SKM-1 (cell line): ENCODE data around the gene MYH6.

Source experiments
- DNase-seq: peaks from one replicate; lab custom pipeline; 2025; ENCODE audit not compliant: unreplicated experiment; lab: John Stamatoyannopoulos, UW

Gene MYH6

GRCh38 chr14:23360496-23360895 lies 47.6 kb downstream of the MYH6 start:
- no peak for DNase-seq

GRCh38 chr14:23359722-23360447 lies 48.2 kb downstream of the MYH6 start:
- no peak for DNase-seq

GRCh38 chr14:23359167-23359626 lies 48.9 kb downstream of the MYH6 start:
- DNase-seq: no peak

GRCh38 chr14:23358553-23359166 lies 49.4 kb downstream of the MYH6 start:
- no peak for DNase-seq

- DNase-seq: no peak
Observed at GRCh38 chr14:23358042-23358441, 50.0 kb downstream of the MYH6 start.

- DNase-seq: no peak
Observed at GRCh38 chr14:23357261-23357660, 50.8 kb downstream of the MYH6 start.

GRCh38 chr14:23356662-23357061 lies 51.4 kb downstream of the MYH6 start:
- no peak for DNase-seq

- no peak for DNase-seq
Observed at GRCh38 chr14:23355871-23356435, 52.1 kb downstream of the MYH6 start.

GRCh38 chr14:23354990-23355389 lies 53.1 kb downstream of the MYH6 start:
- no peak for DNase-seq

- no peak for DNase-seq
Observed at GRCh38 chr14:23353433-23353780, 54.7 kb downstream of the MYH6 start.

- no peak for DNase-seq
Observed at GRCh38 chr14:23352506-23353432, 55.3 kb downstream of the MYH6 start, which contains the start of gene SLC22A17. Gene SLC22A17, minus strand, starts transcription at chr14:23352887.

- DNase-seq: no peak
Observed at GRCh38 chr14:23351681-23352505, 56.2 kb downstream of the MYH6 start.

GRCh38 chr14:23349156-23349845 lies 58.8 kb downstream of the MYH6 start:
- no peak for DNase-seq

- DNase-seq: no peak
Observed at GRCh38 chr14:23348297-23348655, 59.8 kb downstream of the MYH6 start.

GRCh38 chr14:23347406-23348296 lies 60.4 kb downstream of the MYH6 start:
- DNase-seq: no peak

GRCh38 chr14:23346693-23347405 lies 61.2 kb downstream of the MYH6 start:
- no peak for DNase-seq

- DNase-seq: no peak
Observed at GRCh38 chr14:23345987-23346692, 61.9 kb downstream of the MYH6 start.

- no peak for DNase-seq
Observed at GRCh38 chr14:23344481-23344880, 63.6 kb downstream of the MYH6 start.
